IMR-90 (cell line): ENCODE measurements around the gene ARL4C. TPM values are rescaled to one million over a fixed set of nuclear protein-coding genes. Genes with fewer than 3 reads are reported as not detected.
"Not testable (repeated sequence)": the region's sequence is repeated elsewhere in the genome, so short reads cannot be mapped to it uniquely, and the experiment has no call there.

ENCODE experiments used
- ATAC-seq: fragments of 200-7000 bp; cut with Tn5 transposase; 2 replicates; pipeline ENCODE4 v1.9.1; 2020; ENCODE audit warnings: low read depth, mild to moderate bottlenecking, moderate library complexity
- BruUV-seq: library from RNA; stranded (reverse); fragments of 400-500 nt; replicated peaks from 2 replicates; lab custom pipeline; 2021; lab: Mats Ljungman, UMichigan
- CTCF ChIA-PET: fragments of 300-600 bp; formaldehyde crosslinking; extraction: SDS; loops from one replicate; lab custom pipeline; 2021; ENCODE audit warnings: antibody characterized with exemption; lab: Yijun Ruan, JAX
- POLR2A ChIA-PET: fragments of 300-600 bp; sonication (Branson Sonifier 250); formaldehyde crosslinking; loops from one replicate; lab custom pipeline; 2022; ENCODE audit warnings: antibody characterized with exemption; ENCODE audit not compliant: unreplicated experiment; lab: Charles Lee
- DNase-seq: peaks from one replicate; pipeline ENCODE4 v3.0.0; 2013
- H2AFZ ChIP-seq: replicated peaks from 2 replicates; pipeline ENCODE3; 2013; ENCODE audit warnings: low read length, mild to moderate bottlenecking; ENCODE audit not compliant: poor library complexity
- H2AK5ac ChIP-seq: 2 replicates; pipeline ENCODE4 v1.6.1; 2013; ENCODE audit warnings: low read depth, low read length, inconsistent platforms
- H2AK9ac ChIP-seq: replicated peaks from 2 replicates; pipeline ENCODE3; 2013; ENCODE audit warnings: mild to moderate bottlenecking, low read depth, low read length, moderate library complexity; ENCODE audit not compliant: poor library complexity
- H2BK120ac ChIP-seq: 2 replicates; pipeline ENCODE4 v1.6.1; 2013; ENCODE audit warnings: low read depth, low read length, inconsistent platforms
- H2BK15ac ChIP-seq: 3 replicates; pipeline ENCODE4 v1.6.1; 2013; ENCODE audit warnings: low read depth, low read length, inconsistent platforms
- H2BK20ac ChIP-seq: 2 replicates; pipeline ENCODE4 v1.6.1; 2013; ENCODE audit warnings: low read depth, mild to moderate bottlenecking, inconsistent platforms, low read length, moderate library complexity
- H2BK5ac ChIP-seq: 2 replicates; pipeline ENCODE4 v1.6.1; 2013; ENCODE audit warnings: mild to moderate bottlenecking, low read depth, low read length, inconsistent platforms; ENCODE audit not compliant: poor library complexity, severe bottlenecking
- H3K14ac ChIP-seq: replicated peaks from 2 replicates; pipeline ENCODE4 v1.6.1; 2013; ENCODE audit warnings: low read depth, low read length, inconsistent platforms
- H3K18ac ChIP-seq: 2 replicates; pipeline ENCODE4 v1.6.1; 2013; ENCODE audit warnings: low read depth, low read length, control low read depth
- H3K23ac ChIP-seq: 2 replicates; pipeline ENCODE4 v1.6.1; 2013; ENCODE audit warnings: low read depth, low read length, inconsistent platforms
- H3K27ac ChIP-seq: 2 replicates; pipeline ENCODE4 v1.5.1; 2013; ENCODE audit warnings: mild to moderate bottlenecking, control low read depth, low read length; ENCODE audit not compliant: insufficient read depth
- H3K27me3 ChIP-seq: 2 replicates; pipeline ENCODE4 v1.6.1; 2013; ENCODE audit warnings: low read length; ENCODE audit not compliant: control insufficient read depth, insufficient read depth
- H3K36me3 ChIP-seq: 2 replicates; pipeline ENCODE4 v1.6.1; 2013; ENCODE audit warnings: low read length, mixed read lengths; ENCODE audit not compliant: control insufficient read depth, insufficient read depth
- H3K4ac ChIP-seq: 2 replicates; pipeline ENCODE4 v1.6.1; 2013; ENCODE audit warnings: low read depth, low read length, inconsistent platforms
- H3K4me1 ChIP-seq: 2 replicates; pipeline ENCODE4 v1.6.1; 2013; ENCODE audit warnings: low read length, mixed read lengths; ENCODE audit not compliant: control insufficient read depth, insufficient read depth
- H3K4me2 ChIP-seq: 2 replicates; pipeline ENCODE4 v1.6.1; 2013; ENCODE audit warnings: low read depth, mild to moderate bottlenecking, control low read depth, low read length, moderate library complexity
- H3K4me3 ChIP-seq: 2 replicates; pipeline ENCODE4 v1.5.1; 2013; ENCODE audit warnings: low read depth, mild to moderate bottlenecking, control low read depth, low read length, moderate library complexity; ENCODE audit not compliant: insufficient read depth
- H3K56ac ChIP-seq: 2 replicates; pipeline ENCODE4 v1.6.1; 2013; ENCODE audit warnings: low read length, inconsistent platforms; ENCODE audit not compliant: insufficient read depth; ENCODE audit errors: extremely low read depth
- H3K79me1 ChIP-seq, 2 experiments: 2 replicates each; pipeline ENCODE4 v1.6.1; 2013; ENCODE audit warnings: low read length in 2 of 2, inconsistent platforms in 1 of 2, low read depth in 1 of 2
- H3K9ac ChIP-seq: 2 replicates; pipeline ENCODE4 v1.6.1; 2013; ENCODE audit warnings: low read depth, low read length, control low read depth
- H3K9me1 ChIP-seq: 2 replicates; pipeline ENCODE4 v1.6.1; 2013; ENCODE audit warnings: low read length, inconsistent platforms; ENCODE audit not compliant: insufficient read depth
- H3K9me3 ChIP-seq: 2 replicates; pipeline ENCODE4 v1.6.1; 2013; ENCODE audit warnings: low read length; ENCODE audit not compliant: control insufficient read depth, insufficient read depth
- H4K20me1 ChIP-seq: 2 replicates; pipeline ENCODE4 v1.6.1; 2013; ENCODE audit warnings: low read length, inconsistent platforms; ENCODE audit not compliant: insufficient read depth
- H4K5ac ChIP-seq: 2 replicates; pipeline ENCODE4 v1.6.1; 2013; ENCODE audit warnings: mild to moderate bottlenecking, low read depth, low read length, control low read depth
- H4K8ac ChIP-seq, 2 experiments: 2 replicates each; pipeline ENCODE4 v1.6.1; 2013; ENCODE audit warnings: low read depth in 2 of 2, low read length in 2 of 2, control low read depth in 1 of 2, inconsistent platforms in 1 of 2
- H4K91ac ChIP-seq: 2 replicates; pipeline ENCODE4 v1.6.1; 2013; ENCODE audit warnings: low read depth, low read length, inconsistent platforms; ENCODE audit not compliant: insufficient read depth
- BHLHE40 ChIP-seq: fragments of 150-350 bp; IDR thresholded peaks from 2 replicates; pipeline ENCODE4 v1.6.1; 2016; ENCODE audit warnings: mild to moderate bottlenecking, low read depth, low read length
- CEBPB ChIP-seq: IDR thresholded peaks from 2 replicates; pipeline ENCODE4 v1.6.1; 2012; ENCODE audit warnings: low read depth, low read length, improper control_type of control experiment
- FOS ChIP-seq: fragments of 150-350 bp; IDR thresholded peaks from 2 replicates; pipeline ENCODE4 v1.6.1; 2016; ENCODE audit warnings: low read depth, low read length
- MAFK ChIP-seq: IDR thresholded peaks from 2 replicates; pipeline ENCODE4 v1.6.1; 2012; ENCODE audit warnings: low read depth, low read length, improper control_type of control experiment
- NFE2L2 ChIP-seq: fragments of 150-350 bp; IDR thresholded peaks from 2 replicates; pipeline ENCODE4 v1.6.1; 2016; ENCODE audit warnings: low read depth, mild to moderate bottlenecking, low read length
- POLR2A ChIP-seq: IDR thresholded peaks from 2 replicates; pipeline ENCODE4 v1.6.1; 2012; ENCODE audit warnings: mild to moderate bottlenecking, low read depth, low read length
- WGBS, 2 experiments: methylation state at CpG; one replicate each; pipeline versions ENCODE4 v1.1.5 to v1.1.7; 2013; ENCODE audit warnings: missing lambda C conversion rate in 2 of 2; ENCODE audit not compliant: insufficient read length in 1 of 2; ENCODE audit errors: extremely low coverage in 2 of 2; 5-methylcytosine and 5-hydroxymethylcytosine counted together
- dilution Hi-C: fragments of 300-500 bp; cut with HindIII; formaldehyde crosslinking; loops from one replicate; pipeline ENCODE4 v1.14.3; 2018; ENCODE audit warnings: low sequenced_read_pairs; ENCODE audit not compliant: unreplicated experiment
- in situ Hi-C: fragments of 300-500 bp; cut with MboI; formaldehyde crosslinking; loops from 3 replicates; pipeline ENCODE4 v1.14.3; 2019; ENCODE audit warnings: low sequenced_read_pairs, inconsistent platforms, mixed read lengths
- intact Hi-C: fragments of 100-400 bp; cut with micrococcal nuclease; formaldehyde crosslinking; loops from 2 replicates; pipeline ENCODE4 v1.10.0; 2022
- polyA plus RNA-seq, 3 experiments: library from polyadenylated mRNA; depleted of rRNA; stranded (reverse); fragments of >200 nt; gene quantifications; 2 replicates each; pipeline ENCODE4 v1.2.3, GENCODE V29; 2012; ENCODE audit warnings: low replicate concordance in 1 of 3
- total RNA-seq: library from RNA; depleted of rRNA; stranded (reverse); fragments of >200 nt; gene quantifications from 2 replicates; pipeline ENCODE4 v1.2.3, GENCODE V29; 2012

ARL4C gene
- total and polyA plus RNA-seq, 2 of the 4 experiments (the other 2 are of a cell fraction): 7.7 to 8.2 TPM

DNA sequence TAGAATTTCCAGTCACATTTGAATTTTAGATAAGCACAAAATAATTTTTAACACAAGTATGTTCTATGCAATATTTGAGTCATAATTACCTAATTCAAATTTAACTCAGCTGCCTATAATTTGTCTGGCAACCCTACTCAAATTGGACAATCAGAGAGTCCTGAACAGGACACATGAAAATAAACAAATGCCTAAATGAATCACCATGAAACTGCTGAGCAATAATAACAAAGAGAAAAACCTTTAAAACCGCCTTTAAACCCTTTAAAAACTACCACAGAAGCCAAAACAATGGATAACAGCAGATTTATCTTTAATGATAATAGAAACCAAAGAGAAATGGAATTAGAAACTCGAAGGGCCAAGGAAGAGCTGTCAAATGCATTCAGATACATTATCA lies 39.5 kb downstream of the ARL4C start:
- no peak overlapping the region for H4K5ac ChIP-seq

DNA sequence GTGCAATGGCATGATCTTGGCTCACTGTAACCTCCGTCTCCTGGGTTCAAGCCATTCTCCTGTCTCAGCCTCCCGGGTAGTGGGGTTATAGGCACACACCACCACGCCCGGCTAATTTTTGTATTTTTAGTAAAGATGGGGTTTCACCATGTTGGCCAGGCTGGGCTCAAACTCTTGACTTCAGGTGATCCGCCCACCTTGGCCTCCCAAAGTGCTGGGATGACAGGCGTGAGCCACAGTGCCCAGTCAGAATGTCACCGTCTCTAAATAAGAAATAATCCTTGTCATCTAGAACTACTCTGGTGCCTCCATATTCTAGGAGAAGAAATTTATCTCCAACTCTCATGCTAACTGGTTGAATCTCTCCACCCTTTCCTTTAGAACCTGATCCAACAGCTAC lies 41.6 kb downstream of the ARL4C start:
- H2BK15ac ChIP-seq, POLR2A ChIA-PET, dilution Hi-C loops, H3K4me3 ChIP-seq, H3K4me2 ChIP-seq, H3K9ac ChIP-seq, H3K9me1 ChIP-seq, H3K79me1 ChIP-seq, H3K23ac ChIP-seq, H3K9me3 ChIP-seq, H4K5ac ChIP-seq, H4K8ac ChIP-seq, H3K14ac ChIP-seq, intact Hi-C loops, H2BK5ac ChIP-seq, H3K18ac ChIP-seq, H3K4ac ChIP-seq, H3K36me3 ChIP-seq, H2AK5ac ChIP-seq, H2BK120ac ChIP-seq, H3K4me1 ChIP-seq, H4K91ac ChIP-seq, H3K27me3 ChIP-seq, BruUV-seq, DNase-seq, in situ Hi-C loops, H2AFZ ChIP-seq, H2BK20ac ChIP-seq, H3K27ac ChIP-seq, H3K56ac ChIP-seq, ATAC-seq, H2AK9ac ChIP-seq, H4K20me1 ChIP-seq: not testable (repeated sequence)
- no CpG with 5 or more reads among the region's 7 CpGs for WGBS, 2 experiments
- CTCF ChIA-PET: interaction anchor here (0.6 kb wide), 2 partner anchors 312 to 423 kb away, joined by 3 to 5 read pairs; no protein-coding TSS in a partner anchor

More for the DNA sequence above, 39.5 kb downstream of the ARL4C start:
- H4K91ac ChIP-seq: no peak overlapping the region
- in situ Hi-C loops (no loop called here), dilution Hi-C loops (no loop called here), intact Hi-C loops (no loop called here)
- no peak overlapping the region for H2AK5ac ChIP-seq
- H3K27ac ChIP-seq: no peak overlapping the region
- ChIA-PET POLR2A (no interaction called here), CTCF (interaction anchor here (1.0 kb wide), 1 partner anchor 120 kb away, joined by 3 read pairs; no protein-coding TSS in a partner anchor)
- DNase-seq (peak; percentile 75), ATAC-seq (peak; percentile 37; the same call in 1 of the 2 replicates)
- no peak overlapping the region for H3K18ac ChIP-seq
- H3K27me3 ChIP-seq: no peaks in the 10 kb centered on the region
- H2AK9ac ChIP-seq: no peak overlapping the region
- H2AFZ ChIP-seq: no peak overlapping the region
- H3K9ac ChIP-seq: no peak overlapping the region
- no CpG with 5 or more reads among the region's 2 CpGs for WGBS, 2 experiments
- H3K9me3 ChIP-seq: peaks cover 2% of the 10 kb centered on the region; the same call in 1 of the 2 replicates
- no peak overlapping the region for H3K14ac ChIP-seq
- H2BK5ac ChIP-seq: no peak overlapping the region
- H3K9me1 ChIP-seq: no peaks in the 10 kb centered on the region
- H4K8ac ChIP-seq: no peak overlapping the region
- H3K4ac ChIP-seq: no peak overlapping the region
- no peaks in the 10 kb centered on the region for H3K36me3 ChIP-seq
- no peak overlapping the region for H2BK15ac ChIP-seq
- H3K4me2 ChIP-seq: no peak overlapping the region
- H2BK20ac ChIP-seq: no peak overlapping the region
- no TSS peak for BruUV-seq
- H3K23ac ChIP-seq: no peak overlapping the region
- TF ChIP-seq BHLHE40 (no peak), CEBPB (peak; percentile 18; the same call in 1 of the 2 replicates), FOS (no peak), POLR2A (no peak), NFE2L2 (0 out of 2 replicates have a peak, but pooled peaks have one; percentile 16), MAFK (0 out of 2 replicates have a peak, but pooled peaks have one; percentile 20)
- no peaks in the 10 kb centered on the region for H4K20me1 ChIP-seq
- H3K4me3 ChIP-seq: no peak overlapping the region
- H2BK120ac ChIP-seq: no peak overlapping the region
- no peaks in the 10 kb centered on the region for H3K79me1 ChIP-seq
- no peaks in the 10 kb centered on the region for H3K4me1 ChIP-seq
- H3K56ac ChIP-seq: no peak overlapping the region
